ENCODE measurements around the gene ZNF385B.

GRCh38 chr2:179849719-179850118 lies 11.7 kb downstream of the ZNF385B start:
- TF ChIP-seq CTCF (IDR thresholded peaks at IDR 0.05) (no peak), ZBTB21 (CRISPR knock-in tag; IDR thresholded peaks at IDR 0.05; ENCODE audit: borderline replicate concordance) (no peak), FOXK1 (CRISPR knock-in tag; IDR thresholded peaks at IDR 0.05) (no peak), TEAD4 (CRISPR knock-in tag; IDR thresholded peaks at IDR 0.05) (no peak), TP53 (CRISPR knock-in tag; IDR thresholded peaks at IDR 0.05) (no peak), CREB1 (CRISPR knock-in tag; IDR thresholded peaks at IDR 0.05) (no peak), JUN (CRISPR knock-in tag; IDR thresholded peaks at IDR 0.05) (no peak), ELF4 (CRISPR knock-in tag; IDR thresholded peaks at IDR 0.05; ENCODE audit: low read depth) (no peak), USF1 (CRISPR knock-in tag; IDR thresholded peaks at IDR 0.05) (no peak), NFYB (CRISPR knock-in tag; conservative IDR thresholded peaks at IDR 0.05; ENCODE audit: low read depth) (no peak), ESRRA (CRISPR knock-in tag; IDR thresholded peaks at IDR 0.05; ENCODE audit: borderline replicate concordance) (no peak)
